GM23338 (cell line): ENCODE results near the gene ANAPC7. TPM values are rescaled to one million over a fixed set of nuclear protein-coding genes. Genes with fewer than 3 reads are reported as not detected.

Experiments used
- ATAC-seq: fragments of 200-7000 bp; cut with Tn5 transposase; 3 replicates; pipeline ENCODE4 v1.9.1; 2020
- DNase-seq: peaks from one replicate; pipeline ENCODE4 v3.0.0-alpha.2; 2015; ENCODE audit warnings: low spot score
- H2AFZ ChIP-seq: fragments of 200-600 bp; sonication (generic); 2 replicates; pipeline ENCODE4 v1.8.0; 2016; ENCODE audit warnings: antibody characterized with exemption, mild to moderate bottlenecking, moderate library complexity
- H3F3A ChIP-seq: fragments of 200-600 bp; sonication (generic); replicated peaks from 2 replicates; pipeline ENCODE4 v1.8.0; 2017; ENCODE audit warnings: antibody characterized with exemption, mixed run types, low read depth
- H3K27ac ChIP-seq: fragments of 200-600 bp; sonication (generic); 2 replicates; pipeline ENCODE4 v1.6.1; 2016; ENCODE audit warnings: low read depth
- H3K27me3 ChIP-seq: fragments of 200-600 bp; sonication (generic); 2 replicates; pipeline ENCODE4 v1.8.0; 2016; ENCODE audit warnings: mild to moderate bottlenecking, mixed run types, moderate library complexity; ENCODE audit not compliant: insufficient read depth
- H3K36me3 ChIP-seq: fragments of 200-600 bp; sonication (generic); 2 replicates; pipeline ENCODE4 v1.8.0; 2016; ENCODE audit warnings: mild to moderate bottlenecking; ENCODE audit not compliant: insufficient read depth
- H3K4me1 ChIP-seq: fragments of 200-600 bp; sonication (generic); 2 replicates; pipeline ENCODE4 v1.8.0; 2016; ENCODE audit warnings: mild to moderate bottlenecking, moderate library complexity; ENCODE audit not compliant: insufficient read depth
- H3K4me2 ChIP-seq: fragments of 200-600 bp; sonication (generic); 2 replicates; pipeline ENCODE4 v1.7.1; 2017; ENCODE audit warnings: mixed run types
- H3K4me3 ChIP-seq: fragments of 200-600 bp; sonication (generic); 2 replicates; pipeline ENCODE4 v1.6.1; 2016; ENCODE audit warnings: mixed run types
- H3K79me2 ChIP-seq: fragments of 200-600 bp; sonication (generic); replicated peaks from 2 replicates; pipeline ENCODE4 v1.8.0; 2017; ENCODE audit warnings: mild to moderate bottlenecking; ENCODE audit not compliant: insufficient read depth
- H3K9me2 ChIP-seq: fragments of 200-600 bp; sonication (generic); 2 replicates; pipeline ENCODE4 v1.8.0; 2017; ENCODE audit not compliant: insufficient read depth
- H4K20me1 ChIP-seq: fragments of 200-600 bp; sonication (generic); replicated peaks from 2 replicates; pipeline ENCODE4 v1.8.0; 2017; ENCODE audit warnings: mild to moderate bottlenecking; ENCODE audit not compliant: insufficient read depth
- H3K27ac Mint-ChIP-seq: 2 replicates; pipeline ENCODE4 v1.8.0; 2020; ENCODE audit warnings: inconsistent platforms, mild to moderate bottlenecking, moderate library complexity, mixed read lengths
- H3K27me3 Mint-ChIP-seq: 3 replicates; pipeline ENCODE4 v1.8.0; 2022; ENCODE audit warnings: low read depth, mild to moderate bottlenecking, moderate library complexity, mixed read lengths, inconsistent platforms; ENCODE audit not compliant: insufficient read depth, poor library complexity
- H3K36me3 Mint-ChIP-seq: 3 replicates; pipeline ENCODE4 v1.8.0; 2021; ENCODE audit warnings: low read depth, mild to moderate bottlenecking, inconsistent platforms, moderate library complexity, mixed read lengths
- H3K4me1 Mint-ChIP-seq: 3 replicates; pipeline ENCODE4 v1.8.0; 2020; ENCODE audit warnings: mild to moderate bottlenecking, inconsistent platforms, mixed read lengths
- H3K4me3 Mint-ChIP-seq: 3 replicates; pipeline ENCODE4 v1.8.0; 2021; ENCODE audit warnings: moderate library complexity, mild to moderate bottlenecking, inconsistent platforms, mixed read lengths
- H3K9me3 Mint-ChIP-seq: 3 replicates; pipeline ENCODE4 v1.8.0; 2020; ENCODE audit warnings: moderate library complexity, mild to moderate bottlenecking, inconsistent platforms, mixed read lengths
- CREB1 ChIP-seq: fragments of 250-450 bp; sonication (Bioruptor Pico); IDR thresholded peaks from 2 replicates; pipeline ENCODE4 v1.5.0; 2020; ENCODE audit warnings: low read depth, mild to moderate bottlenecking, moderate library complexity
- CTCF ChIP-seq, 2 experiments: fragments of 200-600 bp in 1 of 2; sonication (generic) in 1 of 2; conservative IDR thresholded peaks; 2 replicates each; pipeline versions ENCODE4 v1.5.1 to v1.6.1; 2016 to 2017; ENCODE audit warnings: antibody characterized with exemption in 2 of 2, low read depth in 2 of 2, mild to moderate bottlenecking in 2 of 2, moderate library complexity in 1 of 2
- ETS1 ChIP-seq: IDR thresholded peaks from 2 replicates; pipeline ENCODE4 v1.6.1; 2016; ENCODE audit warnings: antibody characterized with exemption
- EZH2 ChIP-seq: fragments of 200-600 bp; sonication (generic); IDR thresholded peaks from one replicate; pipeline ENCODE4 v1.8.0; 2017; ENCODE audit warnings: antibody characterized with exemption, mild to moderate bottlenecking, low read depth; ENCODE audit not compliant: unreplicated experiment
- EZH2phosphoT487 ChIP-seq: fragments of 200-600 bp; sonication (generic); IDR thresholded peaks from one replicate; pipeline ENCODE4 v1.8.1; 2018; ENCODE audit warnings: antibody characterized with exemption; ENCODE audit not compliant: unreplicated experiment
- JUNB ChIP-seq: IDR thresholded peaks from one replicate; pipeline ENCODE4 v1.6.1; 2016; ENCODE audit warnings: antibody characterized with exemption; ENCODE audit not compliant: unreplicated experiment
- NANOG ChIP-seq: IDR thresholded peaks from 2 replicates; pipeline ENCODE4 v1.6.1; 2016; ENCODE audit warnings: antibody characterized with exemption, borderline replicate concordance
- POLR2AphosphoS5 ChIP-seq: IDR thresholded peaks from 2 replicates; pipeline ENCODE4 v1.6.1; 2016; ENCODE audit warnings: antibody characterized with exemption, low read depth
- REST ChIP-seq: IDR thresholded peaks from one replicate; pipeline ENCODE4 v1.6.1; 2018; ENCODE audit warnings: antibody characterized with exemption; ENCODE audit not compliant: unreplicated experiment
- STAT1 ChIP-seq: IDR thresholded peaks from one replicate; pipeline ENCODE4 v1.6.1; 2016; ENCODE audit warnings: antibody characterized with exemption; ENCODE audit not compliant: unreplicated experiment
- ZNF331 ChIP-seq: fragments of 250-450 bp; sonication (Bioruptor Pico); IDR thresholded peaks from 2 replicates; pipeline ENCODE4 v1.5.0; 2020; ENCODE audit warnings: low read depth, mild to moderate bottlenecking, moderate library complexity
- polyA plus RNA-seq: library from polyadenylated mRNA; unstranded; fragments of >200 nt; fragmentation: Nextera tagmentation; extraction: Ambion mirVana; gene quantifications from 2 replicates; pipeline ENCODE4 v1.2.1, GENCODE V29; 2016
- total RNA-seq: library from RNA; depleted of rRNA; stranded (reverse); fragments of >200 nt; shearing (Covaris generic); gene quantifications from 2 replicates; pipeline ENCODE4 v1.2.3, GENCODE V29; 2014

Gene ANAPC7
- total and polyA plus RNA-seq, 2 experiments from 2014 or later = 71.0 to 99.3 TPM

- TF ChIP-seq NANOG = no peak
- peaks cover 19% of the 10 kb centered on the region for H3F3A ChIP-seq
- Mint-ChIP-seq H3K27me3 (peaks cover 10% of the 10 kb centered on the region), H3K4me3 (no peak overlapping the region), H3K9me3 (no peaks in the 10 kb centered on the region), H3K27ac (no peak overlapping the region; the same call in 1 of the 2 replicates), H3K36me3 (peaks cover 96% of the 10 kb centered on the region), H3K4me1 (no peaks in the 10 kb centered on the region)
- no peaks in the 10 kb centered on the region for H3K27me3 ChIP-seq
- H3K79me2 ChIP-seq = no peaks in the 10 kb centered on the region
- H3K4me1 ChIP-seq = no peaks in the 10 kb centered on the region
- H2AFZ ChIP-seq = no peak overlapping the region
- H3K4me2 ChIP-seq = no peak overlapping the region
- ATAC-seq (no peak), DNase-seq (no peak)
- peaks cover 35% of the 10 kb centered on the region; the same call in 1 of the 2 replicates for H4K20me1 ChIP-seq
- no peak overlapping the region for H3K4me3 ChIP-seq
- no peaks in the 10 kb centered on the region for H3K9me2 ChIP-seq
- no peak overlapping the region for H3K27ac ChIP-seq
- peaks cover 76% of the 10 kb centered on the region for H3K36me3 ChIP-seq
These were observed 58.3 kb downstream of the ANAPC7 start for GRCh38 chr12:110345176-110345661.

- H3K27me3 Mint-ChIP-seq = peaks cover 9% of the 10 kb centered on the region
- no peaks in the 10 kb centered on the region for H3K9me2 ChIP-seq
- H3K79me2 ChIP-seq = no peaks in the 10 kb centered on the region
- no peak overlapping the region for H3K4me3 ChIP-seq
- H3K4me1 Mint-ChIP-seq = no peaks in the 10 kb centered on the region
- no peak overlapping the region for H3K27ac Mint-ChIP-seq
- H3K4me1 ChIP-seq = no peaks in the 10 kb centered on the region
- no peak overlapping the region for H3K27ac ChIP-seq
- H3K27me3 ChIP-seq = no peaks in the 10 kb centered on the region
- no peak overlapping the region for H3K4me2 ChIP-seq
- H3K36me3 ChIP-seq = peaks cover 80% of the 10 kb centered on the region
- no peak overlapping the region for H3K4me3 Mint-ChIP-seq
- no peaks in the 10 kb centered on the region for H3K9me3 Mint-ChIP-seq
- H3F3A ChIP-seq = peaks cover 14% of the 10 kb centered on the region; the same call in 1 of the 2 replicates
- peaks cover 31% of the 10 kb centered on the region; the same call in 1 of the 2 replicates for H4K20me1 ChIP-seq
- no peak for ATAC-seq
- DNase-seq = no peak
- peaks cover 96% of the 10 kb centered on the region for H3K36me3 Mint-ChIP-seq
- H2AFZ ChIP-seq = no peak overlapping the region
- TF ChIP-seq EZH2 = no peak
- no peak for TF ChIP-seq STAT1
- no peak for TF ChIP-seq EZH2phosphoT487
- no peak for TF ChIP-seq ZNF331
- no peak for TF ChIP-seq CTCF (conservative IDR thresholded peaks at IDR 0.05; ENCODE audit: low read depth in 2 of 2)
- no peak for TF ChIP-seq POLR2AphosphoS5
- no peak for TF ChIP-seq REST
- TF ChIP-seq JUNB = no peak
- TF ChIP-seq ETS1 = no peak
- TF ChIP-seq CREB1 = no peak
These were observed 58.9 kb downstream of the ANAPC7 start for GRCh38 chr12:110344657-110345056.
